GM23338 (cell line): Measurements from ENCODE around the gene VAT1. TPM values are rescaled to one million over a fixed set of nuclear protein-coding genes. Genes with fewer than 3 reads are reported as not detected.

Experiments used
- ATAC-seq: fragments of 200-7000 bp; cut with Tn5 transposase; 3 replicates; pipeline ENCODE4 v1.9.1; 2020
- DNase-seq: peaks from one replicate; pipeline ENCODE4 v3.0.0-alpha.2; 2015; ENCODE audit warnings: low spot score
- H2AFZ ChIP-seq: fragments of 200-600 bp; sonication (generic); 2 replicates; pipeline ENCODE4 v1.8.0; 2016; ENCODE audit warnings: antibody characterized with exemption, mild to moderate bottlenecking, moderate library complexity
- H3F3A ChIP-seq: fragments of 200-600 bp; sonication (generic); replicated peaks from 2 replicates; pipeline ENCODE4 v1.8.0; 2017; ENCODE audit warnings: antibody characterized with exemption, mixed run types, low read depth
- H3K27ac ChIP-seq: fragments of 200-600 bp; sonication (generic); 2 replicates; pipeline ENCODE4 v1.6.1; 2016; ENCODE audit warnings: low read depth
- H3K27me3 ChIP-seq: fragments of 200-600 bp; sonication (generic); 2 replicates; pipeline ENCODE4 v1.8.0; 2016; ENCODE audit warnings: mild to moderate bottlenecking, mixed run types, moderate library complexity; ENCODE audit not compliant: insufficient read depth
- H3K36me3 ChIP-seq: fragments of 200-600 bp; sonication (generic); 2 replicates; pipeline ENCODE4 v1.8.0; 2016; ENCODE audit warnings: mild to moderate bottlenecking; ENCODE audit not compliant: insufficient read depth
- H3K4me1 ChIP-seq: fragments of 200-600 bp; sonication (generic); 2 replicates; pipeline ENCODE4 v1.8.0; 2016; ENCODE audit warnings: mild to moderate bottlenecking, moderate library complexity; ENCODE audit not compliant: insufficient read depth
- H3K4me2 ChIP-seq: fragments of 200-600 bp; sonication (generic); 2 replicates; pipeline ENCODE4 v1.7.1; 2017; ENCODE audit warnings: mixed run types
- H3K4me3 ChIP-seq: fragments of 200-600 bp; sonication (generic); 2 replicates; pipeline ENCODE4 v1.6.1; 2016; ENCODE audit warnings: mixed run types
- H3K79me2 ChIP-seq: fragments of 200-600 bp; sonication (generic); replicated peaks from 2 replicates; pipeline ENCODE4 v1.8.0; 2017; ENCODE audit warnings: mild to moderate bottlenecking; ENCODE audit not compliant: insufficient read depth
- H3K9me2 ChIP-seq: fragments of 200-600 bp; sonication (generic); 2 replicates; pipeline ENCODE4 v1.8.0; 2017; ENCODE audit not compliant: insufficient read depth
- H4K20me1 ChIP-seq: fragments of 200-600 bp; sonication (generic); replicated peaks from 2 replicates; pipeline ENCODE4 v1.8.0; 2017; ENCODE audit warnings: mild to moderate bottlenecking; ENCODE audit not compliant: insufficient read depth
- H3K27ac Mint-ChIP-seq: 2 replicates; pipeline ENCODE4 v1.8.0; 2020; ENCODE audit warnings: inconsistent platforms, mild to moderate bottlenecking, moderate library complexity, mixed read lengths
- H3K27me3 Mint-ChIP-seq: 3 replicates; pipeline ENCODE4 v1.8.0; 2022; ENCODE audit warnings: low read depth, mild to moderate bottlenecking, moderate library complexity, mixed read lengths, inconsistent platforms; ENCODE audit not compliant: insufficient read depth, poor library complexity
- H3K36me3 Mint-ChIP-seq: 3 replicates; pipeline ENCODE4 v1.8.0; 2021; ENCODE audit warnings: low read depth, mild to moderate bottlenecking, inconsistent platforms, moderate library complexity, mixed read lengths
- H3K4me1 Mint-ChIP-seq: 3 replicates; pipeline ENCODE4 v1.8.0; 2020; ENCODE audit warnings: mild to moderate bottlenecking, inconsistent platforms, mixed read lengths
- H3K4me3 Mint-ChIP-seq: 3 replicates; pipeline ENCODE4 v1.8.0; 2021; ENCODE audit warnings: moderate library complexity, mild to moderate bottlenecking, inconsistent platforms, mixed read lengths
- H3K9me3 Mint-ChIP-seq: 3 replicates; pipeline ENCODE4 v1.8.0; 2020; ENCODE audit warnings: moderate library complexity, mild to moderate bottlenecking, inconsistent platforms, mixed read lengths
- EZH2 ChIP-seq: fragments of 200-600 bp; sonication (generic); IDR thresholded peaks from one replicate; pipeline ENCODE4 v1.8.0; 2017; ENCODE audit warnings: antibody characterized with exemption, mild to moderate bottlenecking, low read depth; ENCODE audit not compliant: unreplicated experiment
- EZH2phosphoT487 ChIP-seq: fragments of 200-600 bp; sonication (generic); IDR thresholded peaks from one replicate; pipeline ENCODE4 v1.8.1; 2018; ENCODE audit warnings: antibody characterized with exemption; ENCODE audit not compliant: unreplicated experiment
- NANOG ChIP-seq: IDR thresholded peaks from 2 replicates; pipeline ENCODE4 v1.6.1; 2016; ENCODE audit warnings: antibody characterized with exemption, borderline replicate concordance
- POLR2AphosphoS5 ChIP-seq: IDR thresholded peaks from 2 replicates; pipeline ENCODE4 v1.6.1; 2016; ENCODE audit warnings: antibody characterized with exemption, low read depth
- STAT1 ChIP-seq: IDR thresholded peaks from one replicate; pipeline ENCODE4 v1.6.1; 2016; ENCODE audit warnings: antibody characterized with exemption; ENCODE audit not compliant: unreplicated experiment
- ZNF114 ChIP-seq: fragments of 250-450 bp; sonication (Bioruptor Pico); IDR thresholded peaks from 2 replicates; pipeline ENCODE4 v1.5.0; 2020; ENCODE audit warnings: mild to moderate bottlenecking, moderate library complexity
- ZNF331 ChIP-seq: fragments of 250-450 bp; sonication (Bioruptor Pico); IDR thresholded peaks from 2 replicates; pipeline ENCODE4 v1.5.0; 2020; ENCODE audit warnings: low read depth, mild to moderate bottlenecking, moderate library complexity
- polyA plus RNA-seq: library from polyadenylated mRNA; unstranded; fragments of >200 nt; fragmentation: Nextera tagmentation; extraction: Ambion mirVana; gene quantifications from 2 replicates; pipeline ENCODE4 v1.2.1, GENCODE V29; 2016
- total RNA-seq: library from RNA; depleted of rRNA; stranded (reverse); fragments of >200 nt; shearing (Covaris generic); gene quantifications from 2 replicates; pipeline ENCODE4 v1.2.3, GENCODE V29; 2014
- TF ChIP-seq, protein P1 (sequence below): IDR thresholded peaks from one replicate; pipeline ENCODE4 v1.6.1; 2018; ENCODE audit warnings: antibody characterized with exemption; ENCODE audit not compliant: unreplicated experiment
- TF ChIP-seq, protein P2 (sequence below): IDR thresholded peaks from 2 replicates; pipeline ENCODE4 v1.6.1; 2016; ENCODE audit warnings: antibody characterized with exemption

The VAT1 gene
- total and polyA plus RNA-seq, 2 experiments from 2014 or later: 233 to 300 TPM

DNA sequence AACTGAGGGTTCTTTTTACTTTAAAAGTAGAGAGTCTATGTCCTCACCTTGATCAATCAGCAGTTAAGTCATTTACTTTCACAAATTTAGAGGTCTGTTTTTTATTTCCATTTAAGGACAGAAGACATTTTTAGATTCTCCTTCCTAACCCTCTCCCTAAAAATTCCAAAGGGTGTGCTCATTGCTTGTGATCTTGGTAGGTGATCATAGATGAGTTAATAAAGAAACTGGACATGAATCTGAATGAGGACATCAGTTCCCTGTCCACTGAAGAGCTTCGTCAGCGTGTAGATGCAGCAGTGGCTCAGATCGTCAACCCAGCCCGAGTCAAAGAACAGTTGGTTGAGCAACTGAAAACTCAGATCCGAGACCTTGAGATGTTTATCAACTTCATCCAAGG lies 33.0 kb downstream of the VAT1 start:
- H3K36me3 Mint-ChIP-seq: peaks cover 72% of the 10 kb centered on the region

DNA sequence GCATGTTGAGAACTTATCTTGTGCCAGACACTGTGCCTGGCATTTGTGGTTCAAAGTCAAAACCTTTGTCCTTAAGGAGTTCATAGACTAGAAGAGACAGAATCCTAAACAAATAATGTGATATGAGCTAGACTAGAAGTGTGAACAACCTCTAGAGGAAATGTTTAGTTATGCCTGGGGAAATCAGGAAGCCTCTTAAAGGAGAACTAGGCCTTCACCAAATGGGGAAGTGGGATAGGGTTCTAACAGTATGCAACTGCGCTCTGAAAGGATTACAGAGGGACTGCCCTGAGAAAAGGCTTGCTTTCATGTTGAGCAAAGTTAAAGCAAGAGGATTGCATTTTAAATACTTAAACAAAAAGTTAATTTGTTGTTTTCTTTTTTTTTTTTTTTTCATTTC lies 37.0 kb downstream of the VAT1 start:
- H3K79me2 ChIP-seq: peaks cover 33% of the 10 kb centered on the region
- TF ChIP-seq ZNF114 (CRISPR knock-in tag): no peak
- no peak overlapping the region for H3K27ac Mint-ChIP-seq

More for the DNA sequence above, 33.0 kb downstream of the VAT1 start:
- Histone ChIP-seq H2AFZ (no peak overlapping the region), H3K4me2 (no peak overlapping the region), H3K27ac (no peak overlapping the region), H4K20me1 (no peaks in the 10 kb centered on the region), H3K4me3 (no peak overlapping the region), H3K36me3 (peaks cover 30% of the 10 kb centered on the region), H3K79me2 (peaks cover 4% of the 10 kb centered on the region; the same call in 1 of the 2 replicates), H3K27me3 (no peaks in the 10 kb centered on the region), H3F3A (0 out of 2 replicates have a peak, but pooled peaks cover 4% of the 10 kb centered on the region), H3K9me2 (no peaks in the 10 kb centered on the region), H3K4me1 (no peaks in the 10 kb centered on the region)
- Mint-ChIP-seq H3K4me3 (no peak overlapping the region), H3K27ac (no peak overlapping the region), H3K4me1 (no peaks in the 10 kb centered on the region), H3K27me3 (no peaks in the 10 kb centered on the region), H3K9me3 (no peaks in the 10 kb centered on the region; the same call in 2 of the 3 replicates)
- DNase-seq (no peak), ATAC-seq (no peak)
- TF ChIP-seq ZNF331 (CRISPR knock-in tag) (no peak), ZNF114 (CRISPR knock-in tag) (no peak), STAT1 (no peak), EZH2 (no peak), EZH2phosphoT487 (no peak), POLR2AphosphoS5 (no peak), NANOG (no peak)
- TF ChIP-seq, protein P1, sequence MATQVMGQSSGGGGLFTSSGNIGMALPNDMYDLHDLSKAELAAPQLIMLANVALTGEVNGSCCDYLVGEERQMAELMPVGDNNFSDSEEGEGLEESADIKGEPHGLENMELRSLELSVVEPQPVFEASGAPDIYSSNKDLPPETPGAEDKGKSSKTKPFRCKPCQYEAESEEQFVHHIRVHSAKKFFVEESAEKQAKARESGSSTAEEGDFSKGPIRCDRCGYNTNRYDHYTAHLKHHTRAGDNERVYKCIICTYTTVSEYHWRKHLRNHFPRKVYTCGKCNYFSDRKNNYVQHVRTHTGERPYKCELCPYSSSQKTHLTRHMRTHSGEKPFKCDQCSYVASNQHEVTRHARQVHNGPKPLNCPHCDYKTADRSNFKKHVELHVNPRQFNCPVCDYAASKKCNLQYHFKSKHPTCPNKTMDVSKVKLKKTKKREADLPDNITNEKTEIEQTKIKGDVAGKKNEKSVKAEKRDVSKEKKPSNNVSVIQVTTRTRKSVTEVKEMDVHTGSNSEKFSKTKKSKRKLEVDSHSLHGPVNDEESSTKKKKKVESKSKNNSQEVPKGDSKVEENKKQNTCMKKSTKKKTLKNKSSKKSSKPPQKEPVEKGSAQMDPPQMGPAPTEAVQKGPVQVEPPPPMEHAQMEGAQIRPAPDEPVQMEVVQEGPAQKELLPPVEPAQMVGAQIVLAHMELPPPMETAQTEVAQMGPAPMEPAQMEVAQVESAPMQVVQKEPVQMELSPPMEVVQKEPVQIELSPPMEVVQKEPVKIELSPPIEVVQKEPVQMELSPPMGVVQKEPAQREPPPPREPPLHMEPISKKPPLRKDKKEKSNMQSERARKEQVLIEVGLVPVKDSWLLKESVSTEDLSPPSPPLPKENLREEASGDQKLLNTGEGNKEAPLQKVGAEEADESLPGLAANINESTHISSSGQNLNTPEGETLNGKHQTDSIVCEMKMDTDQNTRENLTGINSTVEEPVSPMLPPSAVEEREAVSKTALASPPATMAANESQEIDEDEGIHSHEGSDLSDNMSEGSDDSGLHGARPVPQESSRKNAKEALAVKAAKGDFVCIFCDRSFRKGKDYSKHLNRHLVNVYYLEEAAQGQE: no peak
- TF ChIP-seq, protein P2, sequence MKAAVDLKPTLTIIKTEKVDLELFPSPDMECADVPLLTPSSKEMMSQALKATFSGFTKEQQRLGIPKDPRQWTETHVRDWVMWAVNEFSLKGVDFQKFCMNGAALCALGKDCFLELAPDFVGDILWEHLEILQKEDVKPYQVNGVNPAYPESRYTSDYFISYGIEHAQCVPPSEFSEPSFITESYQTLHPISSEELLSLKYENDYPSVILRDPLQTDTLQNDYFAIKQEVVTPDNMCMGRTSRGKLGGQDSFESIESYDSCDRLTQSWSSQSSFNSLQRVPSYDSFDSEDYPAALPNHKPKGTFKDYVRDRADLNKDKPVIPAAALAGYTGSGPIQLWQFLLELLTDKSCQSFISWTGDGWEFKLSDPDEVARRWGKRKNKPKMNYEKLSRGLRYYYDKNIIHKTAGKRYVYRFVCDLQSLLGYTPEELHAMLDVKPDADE: no peak

More for the DNA sequence above, 37.0 kb downstream of the VAT1 start:
- H3K27me3 ChIP-seq: no peaks in the 10 kb centered on the region
- H3F3A ChIP-seq: peaks cover 4% of the 10 kb centered on the region; the same call in 1 of the 2 replicates
- peaks cover 12% of the 10 kb centered on the region for H3K27me3 Mint-ChIP-seq
- no peak overlapping the region for H2AFZ ChIP-seq
- H4K20me1 ChIP-seq: 0 out of 2 replicates have a peak, but pooled peaks cover 4% of the 10 kb centered on the region
- no peaks in the 10 kb centered on the region; the same call in 2 of the 3 replicates for H3K9me3 Mint-ChIP-seq
- H3K4me1 ChIP-seq: peaks cover 6% of the 10 kb centered on the region; the same call in 1 of the 2 replicates
- DNase-seq (no peak), ATAC-seq (no peak)
- H3K4me1 Mint-ChIP-seq: peaks cover 10% of the 10 kb centered on the region
- H3K27ac ChIP-seq: no peak overlapping the region
- H3K4me3 ChIP-seq: no peak overlapping the region
- no peaks in the 10 kb centered on the region for H3K9me2 ChIP-seq
- H3K36me3 ChIP-seq: peaks cover 23% of the 10 kb centered on the region
- no peak overlapping the region for H3K4me3 Mint-ChIP-seq
- H3K4me2 ChIP-seq: no peak overlapping the region
- peaks cover 47% of the 10 kb centered on the region for H3K36me3 Mint-ChIP-seq
